Left forelimb (tissue), 1 donor: ENCODE results near the gene PLK3.
A peak's percentile ranks its signal among the peaks of the same experiment; 100 is the strongest.
"Not testable (repeated sequence)": the region's sequence is repeated elsewhere in the genome, so short reads cannot be mapped to it uniquely, and the experiment has no call there.

Experiments
- DNase-seq: peaks from one replicate; pipeline ENCODE4 v3.0.0-alpha.2; 2018; ENCODE audit warnings: low spot score

Gene PLK3

GRCh38 chr1:44808938-44809917 lies 9.1 kb downstream of the PLK3 start:
- DNase-seq, result peak; percentile 68

GRCh38 chr1:44810101-44810761 lies 10.1 kb downstream of the PLK3 start:
- DNase-seq, result peak; percentile 61

GRCh38 chr1:44810762-44811105 lies 10.6 kb downstream of the PLK3 start:
- DNase-seq, result not testable (repeated sequence)

- no peak for DNase-seq
These were observed 11.1 kb downstream of the PLK3 start for GRCh38 chr1:44811234-44811633.

- DNase-seq, result no peak
These were observed 12.8 kb downstream of the PLK3 start for GRCh38 chr1:44812822-44813543.

GRCh38 chr1:44815926-44816325 lies 15.7 kb downstream of the PLK3 start:
- DNase-seq, result not testable (repeated sequence)

GRCh38 chr1:44817307-44817706 lies 17.1 kb downstream of the PLK3 start:
- no peak for DNase-seq

- no peak for DNase-seq
These were observed 17.8 kb downstream of the PLK3 start for GRCh38 chr1:44817771-44818495.

- no peak for DNase-seq
These were observed 19.0 kb downstream of the PLK3 start for GRCh38 chr1:44819196-44819607.

GRCh38 chr1:44819608-44820327 lies 19.6 kb downstream of the PLK3 start:
- no peak for DNase-seq

- no peak for DNase-seq
These were observed 20.4 kb downstream of the PLK3 start for GRCh38 chr1:44820328-44821239.

GRCh38 chr1:44821240-44821715 lies 21.1 kb downstream of the PLK3 start:
- DNase-seq, result no peak

- DNase-seq, result no peak
These were observed 22.0 kb downstream of the PLK3 start for GRCh38 chr1:44822131-44822701.

GRCh38 chr1:44822981-44823451 lies 22.8 kb downstream of the PLK3 start:
- DNase-seq, result no peak

GRCh38 chr1:44824392-44824791 lies 24.2 kb downstream of the PLK3 start:
- DNase-seq, result not testable (repeated sequence)

- no peak for DNase-seq
These were observed 26.4 kb downstream of the PLK3 start for GRCh38 chr1:44826375-44827196.

- no peak for DNase-seq
These were observed 27.2 kb downstream of the PLK3 start for GRCh38 chr1:44827197-44828002.
